ENCODE data around the gene MYO3A. TPM values are rescaled to one million over a fixed set of nuclear protein-coding genes. Genes with fewer than 3 reads are reported as not detected.

Gene MYO3A
- total RNA-seq, 1 donor from 2014 or later, result 1.1 TPM

- Mint-ChIP-seq H3K36me3 (ENCODE audit: low read depth) (no peaks in the 10 kb centered on the region), H3K4me1 (no peaks in the 10 kb centered on the region), H3K9me3 (peaks cover 9% of the 10 kb centered on the region), H3K4me3 (no peak overlapping the region), H3K27me3 (no peaks in the 10 kb centered on the region), H3K27ac (no peak overlapping the region)
- CTCF ChIA-PET, result no interaction called here
- ATAC-seq (ENCODE audit: low read depth) (no peak), DNase-seq (no peak)
- POLR2A ChIA-PET, result no interaction called here
- intact Hi-C loops (cut with micrococcal nuclease), result no loop called here
- TF ChIP-seq CTCF (IDR thresholded peaks at IDR 0.05), result no peak
Measured at GRCh38 chr10:26046073-26046700, 112.2 kb downstream of the MYO3A start.

GRCh38 chr10:26048756-26049155 is 114.7 kb downstream of the MYO3A start:
- no peak for TF ChIP-seq CTCF (IDR thresholded peaks at IDR 0.05)

GRCh38 chr10:26052326-26052725 is 118.3 kb downstream of the MYO3A start:
- Mint-ChIP-seq H3K27ac (no peak overlapping the region), H3K27me3 (no peaks in the 10 kb centered on the region), H3K9me3 (peaks cover 4% of the 10 kb centered on the region), H3K4me1 (no peaks in the 10 kb centered on the region), H3K36me3 (ENCODE audit: low read depth) (no peaks in the 10 kb centered on the region), H3K4me3 (no peak overlapping the region)
- TF ChIP-seq CTCF (IDR thresholded peaks at IDR 0.05), result no peak
- intact Hi-C loops (cut with micrococcal nuclease), result no loop called here
- ChIA-PET POLR2A (no interaction called here), CTCF (no interaction called here)
- DNase-seq, result no peak
- no peak for ATAC-seq (ENCODE audit: low read depth)

More at GRCh38 chr10:26048756-26049155, 114.7 kb downstream of the MYO3A start:
- no peak overlapping the region for H3K4me3 Mint-ChIP-seq
- ATAC-seq (ENCODE audit: low read depth) (no peak), DNase-seq (no peak)
- H3K27ac Mint-ChIP-seq, result no peak overlapping the region
- CTCF ChIA-PET, result no interaction called here
- H3K9me3 Mint-ChIP-seq, result no peaks in the 10 kb centered on the region
- no peaks in the 10 kb centered on the region for H3K4me1 Mint-ChIP-seq
- H3K27me3 Mint-ChIP-seq, result no peaks in the 10 kb centered on the region
- intact Hi-C loops (cut with micrococcal nuclease), result no loop called here
- POLR2A ChIA-PET, result no interaction called here
- no peaks in the 10 kb centered on the region for H3K36me3 Mint-ChIP-seq (ENCODE audit: low read depth)

- no peak for TF ChIP-seq CTCF (IDR thresholded peaks at IDR 0.05)
- Mint-ChIP-seq H3K4me3 (no peak overlapping the region), H3K4me1 (no peaks in the 10 kb centered on the region), H3K27ac (no peak overlapping the region), H3K36me3 (ENCODE audit: low read depth) (no peaks in the 10 kb centered on the region), H3K9me3 (peaks cover 4% of the 10 kb centered on the region), H3K27me3 (no peaks in the 10 kb centered on the region)
- ATAC-seq (ENCODE audit: low read depth) (no peak), DNase-seq (no peak)
- POLR2A ChIA-PET, result no interaction called here
- CTCF ChIA-PET, result no interaction called here
- intact Hi-C loops (cut with micrococcal nuclease), result no loop called here
Measured at GRCh38 chr10:26057466-26057865, 123.4 kb downstream of the MYO3A start.

GRCh38 chr10:26064106-26064505 is 130.1 kb downstream of the MYO3A start:
- no peak for TF ChIP-seq CTCF (IDR thresholded peaks at IDR 0.05)
- no peak overlapping the region for H3K27ac Mint-ChIP-seq
- no peak for ATAC-seq (ENCODE audit: low read depth)
- no peak for DNase-seq
- intact Hi-C loops (cut with micrococcal nuclease), result no loop called here
- POLR2A ChIA-PET, result no interaction called here
- CTCF ChIA-PET, result no interaction called here
- no peaks in the 10 kb centered on the region for H3K9me3 Mint-ChIP-seq
- no peak overlapping the region for H3K4me3 Mint-ChIP-seq
- no peaks in the 10 kb centered on the region for H3K36me3 Mint-ChIP-seq (ENCODE audit: low read depth)
- H3K4me1 Mint-ChIP-seq, result no peaks in the 10 kb centered on the region
- no peaks in the 10 kb centered on the region for H3K27me3 Mint-ChIP-seq

Data from activated B cell treated with CpG ODN at 0.5 μM for 24 hours (primary cell).